Astrocyte (in vitro differentiated cells and primary cell): ENCODE results near the gene ADGRD1. TPM values are rescaled to one million over a fixed set of nuclear protein-coding genes. Genes with fewer than 3 reads are reported as not detected.

Experiments used
- DNase-seq: peaks from one replicate; pipeline ENCODE4 v3.0.0-alpha.2; 2010; ENCODE audit warnings: low read depth
- FAIRE-seq: peaks from 2 replicates; lab custom pipeline; 2011; peaks lifted over from hg19 to GRCh38; lab: Jason Lieb, UNC
- H2AFZ ChIP-seq: 2 replicates; pipeline ENCODE4 v1.6.0; 2012; ENCODE audit warnings: low read depth, low read length, inconsistent platforms
- H3K27ac ChIP-seq: 2 replicates; pipeline ENCODE4 v1.5.1; 2011; ENCODE audit warnings: low read depth, low read length, inconsistent platforms
- H3K27me3 ChIP-seq: 2 replicates; pipeline ENCODE4 v1.6.0; 2011; ENCODE audit warnings: low read length, inconsistent platforms; ENCODE audit not compliant: insufficient read depth
- H3K36me3 ChIP-seq: 2 replicates; pipeline ENCODE4 v1.5.1; 2011; ENCODE audit warnings: low read length, inconsistent platforms; ENCODE audit not compliant: insufficient read depth
- H3K4me1 ChIP-seq: 2 replicates; pipeline ENCODE4 v1.5.1; 2011; ENCODE audit warnings: low read length, inconsistent platforms; ENCODE audit not compliant: insufficient read depth
- H3K4me2 ChIP-seq: 2 replicates; pipeline ENCODE4 v1.6.0; 2012; ENCODE audit warnings: low read length, inconsistent platforms
- H3K4me3 ChIP-seq: 2 replicates; pipeline ENCODE4 v1.5.1; 2011; ENCODE audit warnings: low read depth, mild to moderate bottlenecking, low read length, inconsistent platforms; ENCODE audit not compliant: insufficient read depth
- H3K79me2 ChIP-seq: 2 replicates; pipeline ENCODE4 v1.6.0; 2012; ENCODE audit warnings: mild to moderate bottlenecking, low read length, inconsistent platforms; ENCODE audit not compliant: insufficient read depth
- H3K9ac ChIP-seq: 2 replicates; pipeline ENCODE4 v1.6.0; 2012; ENCODE audit warnings: mild to moderate bottlenecking, low read length, inconsistent platforms
- H3K9me3 ChIP-seq: 2 replicates; pipeline ENCODE4 v1.5.1; 2012; ENCODE audit warnings: low read depth, mild to moderate bottlenecking, low read length, inconsistent platforms; ENCODE audit not compliant: insufficient read depth
- H4K20me1 ChIP-seq: 2 replicates; pipeline ENCODE4 v1.6.0; 2012; ENCODE audit warnings: low read length, inconsistent platforms; ENCODE audit not compliant: insufficient read depth
- H3K27ac Mint-ChIP-seq: one replicate; pipeline ENCODE4 v1.8.0; 2021; ENCODE audit warnings: mild to moderate bottlenecking, mixed read lengths; ENCODE audit not compliant: unreplicated experiment
- H3K27me3 Mint-ChIP-seq: one replicate; pipeline ENCODE4 v1.8.0; 2021; ENCODE audit warnings: low read depth, mixed read lengths; ENCODE audit not compliant: unreplicated experiment
- H3K36me3 Mint-ChIP-seq: one replicate; pipeline ENCODE4 v1.8.0; 2021; ENCODE audit warnings: low read depth, mixed read lengths; ENCODE audit not compliant: unreplicated experiment
- H3K4me1 Mint-ChIP-seq: one replicate; pipeline ENCODE4 v1.8.0; 2021; ENCODE audit warnings: low read depth, mixed read lengths; ENCODE audit not compliant: unreplicated experiment
- H3K4me3 Mint-ChIP-seq: one replicate; pipeline ENCODE4 v1.8.0; 2021; ENCODE audit warnings: mild to moderate bottlenecking, moderate library complexity, mixed read lengths; ENCODE audit not compliant: unreplicated experiment
- H3K9me3 Mint-ChIP-seq: one replicate; pipeline ENCODE4 v1.8.0; 2021; ENCODE audit warnings: mild to moderate bottlenecking, mixed read lengths; ENCODE audit not compliant: unreplicated experiment
- EZH2 ChIP-seq: IDR thresholded peaks from 2 replicates; pipeline ENCODE4 v1.6.1; 2012; ENCODE audit warnings: mild to moderate bottlenecking, low read length, inconsistent platforms; ENCODE audit not compliant: insufficient read depth
- total RNA-seq: library from RNA; stranded (reverse); gene quantifications from 2 replicates; pipeline ENCODE4 v1.2.1, GENCODE V29; 2021
- TF ChIP-seq, protein P1 (sequence below): IDR thresholded peaks from 2 replicates; pipeline ENCODE4 v1.5.1; 2011; ENCODE audit warnings: low read depth, mild to moderate bottlenecking, inconsistent platforms, low read length, moderate library complexity; ENCODE audit not compliant: insufficient read depth

The ADGRD1 gene
- total RNA-seq, 1 donor from 2014 or later = 3.0 TPM

DNA sequence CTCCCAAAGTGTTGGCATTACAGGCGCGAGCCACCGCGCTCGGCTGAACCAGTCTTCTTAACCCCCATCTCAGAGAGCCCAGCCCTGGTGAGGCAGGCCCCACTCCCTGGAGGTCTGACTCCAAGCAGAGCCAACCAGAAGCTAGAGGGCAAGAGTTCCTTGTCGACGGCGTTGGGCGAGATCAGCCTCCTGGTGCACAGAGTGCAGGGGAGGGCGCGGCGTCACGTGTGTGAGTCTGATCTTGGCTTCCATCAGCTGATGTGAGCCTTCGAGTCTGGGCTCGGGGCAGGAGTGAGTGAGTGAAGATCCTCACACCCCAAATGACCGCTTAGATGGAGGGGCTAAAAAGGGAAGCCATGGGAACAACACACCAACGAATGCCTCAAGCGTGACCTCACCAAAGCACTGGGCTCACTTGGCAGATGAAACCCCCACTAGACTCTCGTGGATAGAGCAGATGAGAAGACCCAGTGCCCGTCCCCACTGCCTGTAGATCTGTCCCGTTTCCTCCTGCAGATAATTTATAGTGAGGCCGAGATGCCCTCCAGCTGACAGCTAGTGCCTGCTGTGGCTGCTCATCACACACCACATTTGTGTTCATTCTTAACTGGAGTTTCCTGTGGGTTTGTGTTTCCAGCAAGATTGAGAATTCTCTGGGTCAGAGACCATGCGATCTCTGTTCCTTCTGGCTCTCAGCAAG is 28.6 kb upstream of the ADGRD1 start:
- peaks cover 28% of the 10 kb centered on the region for H3K27me3 Mint-ChIP-seq
- TF ChIP-seq, protein P1, sequence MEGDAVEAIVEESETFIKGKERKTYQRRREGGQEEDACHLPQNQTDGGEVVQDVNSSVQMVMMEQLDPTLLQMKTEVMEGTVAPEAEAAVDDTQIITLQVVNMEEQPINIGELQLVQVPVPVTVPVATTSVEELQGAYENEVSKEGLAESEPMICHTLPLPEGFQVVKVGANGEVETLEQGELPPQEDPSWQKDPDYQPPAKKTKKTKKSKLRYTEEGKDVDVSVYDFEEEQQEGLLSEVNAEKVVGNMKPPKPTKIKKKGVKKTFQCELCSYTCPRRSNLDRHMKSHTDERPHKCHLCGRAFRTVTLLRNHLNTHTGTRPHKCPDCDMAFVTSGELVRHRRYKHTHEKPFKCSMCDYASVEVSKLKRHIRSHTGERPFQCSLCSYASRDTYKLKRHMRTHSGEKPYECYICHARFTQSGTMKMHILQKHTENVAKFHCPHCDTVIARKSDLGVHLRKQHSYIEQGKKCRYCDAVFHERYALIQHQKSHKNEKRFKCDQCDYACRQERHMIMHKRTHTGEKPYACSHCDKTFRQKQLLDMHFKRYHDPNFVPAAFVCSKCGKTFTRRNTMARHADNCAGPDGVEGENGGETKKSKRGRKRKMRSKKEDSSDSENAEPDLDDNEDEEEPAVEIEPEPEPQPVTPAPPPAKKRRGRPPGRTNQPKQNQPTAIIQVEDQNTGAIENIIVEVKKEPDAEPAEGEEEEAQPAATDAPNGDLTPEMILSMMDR = no peak
- no peak for TF ChIP-seq EZH2
- peaks cover 3% of the 10 kb centered on the region for H3K9me3 Mint-ChIP-seq
- DNase-seq = no peak
- Histone ChIP-seq H3K4me2 (no peak overlapping the region), H3K4me3 (no peak overlapping the region), H2AFZ (no peak overlapping the region), H3K36me3 (no peaks in the 10 kb centered on the region), H3K4me1 (no peaks in the 10 kb centered on the region), H3K9me3 (no peaks in the 10 kb centered on the region), H3K27me3 (no peaks in the 10 kb centered on the region), H3K9ac (no peak overlapping the region), H3K79me2 (no peaks in the 10 kb centered on the region), H4K20me1 (no peaks in the 10 kb centered on the region), H3K27ac (no peak overlapping the region)
- H3K36me3 Mint-ChIP-seq = peaks cover 2% of the 10 kb centered on the region
- no peak for FAIRE-seq
- no peak overlapping the region for H3K4me3 Mint-ChIP-seq
- H3K27ac Mint-ChIP-seq = no peak overlapping the region
- peaks cover 2% of the 10 kb centered on the region for H3K4me1 Mint-ChIP-seq

DNA sequence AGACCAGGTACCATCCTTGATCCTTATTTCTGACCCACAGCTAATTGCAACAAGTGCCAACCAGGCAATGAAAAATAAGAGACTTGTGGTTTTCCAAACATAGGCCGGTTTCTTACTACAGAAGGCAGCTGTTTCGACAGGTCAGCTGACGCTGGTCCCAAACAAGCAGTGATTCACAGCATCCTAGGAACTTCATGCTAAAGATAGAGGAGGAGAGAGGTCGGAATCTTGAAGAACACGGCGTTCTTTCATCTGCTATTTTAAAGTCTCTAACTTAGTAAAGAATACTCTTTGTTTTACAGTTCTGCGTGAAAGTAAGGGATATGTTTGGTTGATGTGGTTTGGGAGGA is 28.1 kb upstream of the ADGRD1 start:
- Mint-ChIP-seq H3K36me3 (peaks cover 2% of the 10 kb centered on the region), H3K27me3 (peaks cover 28% of the 10 kb centered on the region)

More for the DNA sequence above, 28.1 kb upstream of the ADGRD1 start:
- Histone ChIP-seq H3K9ac (no peak overlapping the region), H3K27ac (no peak overlapping the region), H2AFZ (no peak overlapping the region), H3K4me2 (no peak overlapping the region), H3K4me1 (no peaks in the 10 kb centered on the region), H3K4me3 (no peak overlapping the region), H3K9me3 (no peaks in the 10 kb centered on the region), H3K27me3 (no peaks in the 10 kb centered on the region), H3K79me2 (no peaks in the 10 kb centered on the region), H3K36me3 (no peaks in the 10 kb centered on the region), H4K20me1 (no peaks in the 10 kb centered on the region)
- peaks cover 2% of the 10 kb centered on the region for H3K4me1 Mint-ChIP-seq
- no peak overlapping the region for H3K27ac Mint-ChIP-seq
- FAIRE-seq (no peak), DNase-seq (no peak)
- H3K4me3 Mint-ChIP-seq = no peak overlapping the region
- peaks cover 3% of the 10 kb centered on the region for H3K9me3 Mint-ChIP-seq
- TF ChIP-seq, protein P1 = no peak
- TF ChIP-seq EZH2 = no peak
